Measurements from ENCODE around the gene IFIT5.
"Not testable (repeated sequence)": the region's sequence is repeated elsewhere in the genome, so short reads cannot be mapped to it uniquely, and the experiment has no call there.

GRCh38 chr10:89406178-89406577, 8.2 kb upstream of the IFIT5 start:
- not testable (repeated sequence) for TF ChIP-seq CTCF (IDR thresholded peaks at IDR 0.05; ENCODE audit: low read depth, low read length); MAX (IDR thresholded peaks at IDR 0.05; ENCODE audit: low read depth, low read length); POLR2A (IDR thresholded peaks at IDR 0.05; ENCODE audit: extremely low read depth, insufficient read length)
